H1 (cell line): ENCODE measurements around the gene NEU4. TPM values are rescaled to one million over a fixed set of nuclear protein-coding genes. Genes with fewer than 3 reads are reported as not detected.

Experiments used
- BACH1 ChIP-seq: IDR thresholded peaks from 2 replicates; pipeline ENCODE4 v1.6.1; 2012; ENCODE audit warnings: low read length, improper control_type of control experiment
- JUN ChIP-seq: IDR thresholded peaks from 2 replicates; pipeline ENCODE4 v1.6.1; 2011; ENCODE audit warnings: low read depth, mild to moderate bottlenecking, improper control_type of control experiment, low read length
- RFX5 ChIP-seq: IDR thresholded peaks from 2 replicates; pipeline ENCODE4 v1.6.1; 2011; ENCODE audit warnings: low read depth, low read length, improper control_type of control experiment, borderline replicate concordance
- YY1 ChIP-seq: IDR thresholded peaks from 2 replicates; pipeline ENCODE4 v1.6.1; 2011; ENCODE audit warnings: low read depth, mild to moderate bottlenecking, low read length
- polyA plus RNA-seq, 7 experiments: library from polyadenylated mRNA; depleted of rRNA in 3 of 7; stranded (reverse) in 5 of 7; unstranded in 2 of 7; fragments of >200 nt in 5 of 7; fragments of 200-250 nt in 2 of 7; gene quantifications; 1 replicate in 5 of 7; 2 replicates in 1 of 7; 4 replicates in 1 of 7; pipeline versions ENCODE4 v1.2.1 to v1.2.3, GENCODE V29; 2011 to 2013; ENCODE audit warnings: missing spikeins in 2 of 7, mixed read lengths in 2 of 7
- total RNA-seq: library from RNA; stranded (reverse); fragmentation: NEBNext Ultra II Directional; extraction: Animal tissue kit (Norgen Biotek cat#: 25700); gene quantifications from 2 replicates; pipeline ENCODE4 v1.2.1, GENCODE V29; 2021

Gene NEU4
- total and polyA plus RNA-seq, 2 of the 8 experiments (the other 6 are each of a cell fraction or from before 2014, with no cell fraction given) = 0.32 to 0.50 TPM

- no peak for TF ChIP-seq JUN
- TF ChIP-seq BACH1 = no peak
- no peak for TF ChIP-seq YY1
- no peak for TF ChIP-seq RFX5
Observed at GRCh38 chr2:241849616-241850543, 40.9 kb downstream of the NEU4 start (continued).
